ENCODE data around the gene WBP1.
A peak's percentile ranks its signal among the peaks of the same experiment; 100 is the strongest.
"Not testable (repeated sequence)": the region's sequence is repeated elsewhere in the genome, so short reads cannot be mapped to it uniquely, and the experiment has no call there.

WBP1 gene

GRCh38 chr2:74474481-74474880 is 16.2 kb downstream of the WBP1 start:
- peaks cover 15 to 43% (median 26%) of the 10 kb centered on the region in 3 donors for H3K36me3 ChIP-seq

DNA sequence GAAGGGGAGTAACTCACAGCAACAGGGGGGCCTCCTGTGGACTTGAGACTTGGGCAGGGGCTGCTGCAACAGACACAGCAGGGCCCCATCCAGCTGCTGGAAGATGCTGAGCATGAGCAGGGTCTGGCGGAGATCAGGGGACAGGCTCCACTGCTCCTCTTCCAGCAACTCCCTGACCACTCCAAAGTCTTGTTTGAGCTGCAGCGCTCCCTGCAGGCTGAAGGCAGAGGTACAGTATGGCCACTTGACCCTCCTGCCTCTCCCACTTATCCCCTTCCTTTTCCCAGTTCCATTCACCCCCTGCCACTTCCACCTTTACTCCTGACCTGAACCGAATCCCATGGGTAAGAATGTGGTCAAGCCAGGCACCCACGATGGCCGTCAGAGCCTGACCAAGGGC is 16.7 kb downstream of the WBP1 start:
- intact Hi-C loops (cut with DNase I; ENCODE audit: low total_unique reads): no loop called here
- peaks cover 15 to 47% (median 26%) of the 10 kb centered on the region in 3 donors for H3K36me3 ChIP-seq

More at GRCh38 chr2:74474481-74474880, 16.2 kb downstream of the WBP1 start:
- Histone ChIP-seq H3K4me1 (peaks cover 0 to 25% (median 13%) of the 10 kb centered on the region in 4 donors), H3K9me3 (no peaks in the 10 kb centered on the region), H3K27ac (no peak overlapping the region), H3K27me3 (no peaks in the 10 kb centered on the region), H3K4me3 (no peak overlapping the region)
- TF ChIP-seq CTCF (IDR thresholded peaks at IDR 0.05): no peak
- no peak for DNase-seq
- intact Hi-C loops (cut with DNase I; ENCODE audit: low total_unique reads): no loop called here

DNA sequence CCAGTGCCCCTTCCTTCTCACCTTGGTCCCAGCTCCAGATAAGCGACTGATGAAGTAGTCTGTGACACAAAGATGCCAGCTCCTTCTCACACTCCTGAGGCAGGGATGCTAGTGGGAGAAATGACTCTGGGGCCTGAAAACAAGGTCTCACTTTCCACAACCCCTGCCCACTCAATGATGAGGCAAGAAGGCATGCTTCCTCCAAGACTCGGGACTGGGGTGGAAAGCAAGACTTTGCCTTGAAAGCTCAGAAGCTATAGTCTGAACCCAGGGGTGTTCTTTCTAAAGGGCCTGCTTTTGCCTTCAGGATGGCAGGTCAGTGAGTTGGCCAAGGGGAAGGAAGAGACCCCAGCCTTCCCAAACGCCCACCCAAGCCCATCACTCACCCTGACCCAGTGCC is 23.2 kb downstream of the WBP1 start:
- DNase-seq: no peak
- peak overlapping the region; percentile 83 to 95 for H3K27ac ChIP-seq
- no peaks in the 10 kb centered on the region for H3K27me3 ChIP-seq
- H3K36me3 ChIP-seq: peaks cover 10 to 50% (median 26%) of the 10 kb centered on the region in 3 donors
- TF ChIP-seq CTCF (IDR thresholded peaks at IDR 0.05): no peak
- H3K4me3 ChIP-seq: peak overlapping the region; percentile 84 to 86
- peaks cover 0 to 35% (median 26%) of the 10 kb centered on the region in 4 donors for H3K4me1 ChIP-seq
- intact Hi-C loops (cut with DNase I; ENCODE audit: low total_unique reads): loop anchor here (5.0 kb wide), 1 partner anchor 46 kb away; the partner anchor contains the start of genes AUP1, DQX1 and HTRA2
- no peaks in the 10 kb centered on the region for H3K9me3 ChIP-seq

More for the DNA sequence above, 16.7 kb downstream of the WBP1 start:
- no peak overlapping the region for H3K4me3 ChIP-seq
- H3K9me3 ChIP-seq: no peaks in the 10 kb centered on the region
- TF ChIP-seq CTCF (IDR thresholded peaks at IDR 0.05): no peak
- H3K4me1 ChIP-seq: peaks cover 0 to 25% (median 15%) of the 10 kb centered on the region in 4 donors
- H3K27ac ChIP-seq: no peak overlapping the region
- DNase-seq: no peak
- H3K27me3 ChIP-seq: no peaks in the 10 kb centered on the region

DNA sequence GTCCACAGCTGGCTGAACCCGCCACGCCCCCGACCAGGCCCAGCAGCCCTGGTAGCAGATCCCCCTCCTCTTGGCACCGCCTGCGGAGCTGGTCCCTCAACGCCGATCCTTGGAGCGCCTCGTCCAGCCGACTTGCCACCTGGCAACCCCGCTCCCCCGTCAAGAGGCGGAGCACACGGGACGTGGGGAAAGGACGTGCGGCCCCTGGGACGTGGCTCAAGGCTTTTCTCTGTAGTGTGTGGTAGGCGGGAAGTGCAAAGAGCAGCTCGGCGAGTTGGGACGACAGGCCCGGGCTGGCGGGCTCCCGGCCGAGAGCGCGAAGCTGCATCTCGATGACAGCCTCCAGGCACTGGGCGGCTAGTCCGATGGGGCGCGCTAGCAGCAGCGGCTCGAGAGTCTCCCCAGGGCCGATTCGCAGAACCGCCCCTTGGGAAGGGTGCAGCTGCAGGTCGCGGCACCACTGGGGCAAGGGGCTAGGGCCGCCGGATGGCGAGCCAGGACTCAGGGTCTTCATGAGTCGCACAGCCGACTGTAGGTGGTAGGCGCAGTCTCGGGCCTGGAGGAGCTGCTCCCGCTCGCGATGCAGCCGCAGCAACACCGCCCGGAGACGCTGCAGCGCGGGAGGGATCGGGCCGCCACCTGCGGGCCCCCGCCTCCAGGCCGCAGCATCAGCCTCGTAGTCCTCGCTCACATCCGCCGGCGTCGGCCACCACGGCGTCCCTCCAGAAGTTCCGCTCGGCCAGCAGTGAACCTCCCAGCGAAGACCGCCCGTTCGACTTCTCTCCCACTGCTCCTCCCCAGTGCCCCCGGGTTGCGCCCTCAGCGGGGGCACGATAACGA is 23.9 kb downstream of the WBP1 start:
- no peak for TF ChIP-seq CTCF (IDR thresholded peaks at IDR 0.05)
- H3K4me1 ChIP-seq: peaks cover 0 to 35% (median 26%) of the 10 kb centered on the region in 4 donors
- DNase-seq: peak; percentile 67
- no peaks in the 10 kb centered on the region for H3K9me3 ChIP-seq
- intact Hi-C loops (cut with DNase I; ENCODE audit: low total_unique reads): loop anchor here (2.0 to 5.0 kb wide), 2 partner anchors 27 to 45 kb away; partner anchors contain the start of genes AUP1, DQX1, HTRA2 and INO80B
- peak overlapping the region; percentile 83 to 95 for H3K27ac ChIP-seq
- peak overlapping the region; percentile 84 to 86 for H3K4me3 ChIP-seq
- H3K27me3 ChIP-seq: no peaks in the 10 kb centered on the region
- H3K36me3 ChIP-seq: peaks cover 17 to 53% (median 26%) of the 10 kb centered on the region in 3 donors

DNA sequence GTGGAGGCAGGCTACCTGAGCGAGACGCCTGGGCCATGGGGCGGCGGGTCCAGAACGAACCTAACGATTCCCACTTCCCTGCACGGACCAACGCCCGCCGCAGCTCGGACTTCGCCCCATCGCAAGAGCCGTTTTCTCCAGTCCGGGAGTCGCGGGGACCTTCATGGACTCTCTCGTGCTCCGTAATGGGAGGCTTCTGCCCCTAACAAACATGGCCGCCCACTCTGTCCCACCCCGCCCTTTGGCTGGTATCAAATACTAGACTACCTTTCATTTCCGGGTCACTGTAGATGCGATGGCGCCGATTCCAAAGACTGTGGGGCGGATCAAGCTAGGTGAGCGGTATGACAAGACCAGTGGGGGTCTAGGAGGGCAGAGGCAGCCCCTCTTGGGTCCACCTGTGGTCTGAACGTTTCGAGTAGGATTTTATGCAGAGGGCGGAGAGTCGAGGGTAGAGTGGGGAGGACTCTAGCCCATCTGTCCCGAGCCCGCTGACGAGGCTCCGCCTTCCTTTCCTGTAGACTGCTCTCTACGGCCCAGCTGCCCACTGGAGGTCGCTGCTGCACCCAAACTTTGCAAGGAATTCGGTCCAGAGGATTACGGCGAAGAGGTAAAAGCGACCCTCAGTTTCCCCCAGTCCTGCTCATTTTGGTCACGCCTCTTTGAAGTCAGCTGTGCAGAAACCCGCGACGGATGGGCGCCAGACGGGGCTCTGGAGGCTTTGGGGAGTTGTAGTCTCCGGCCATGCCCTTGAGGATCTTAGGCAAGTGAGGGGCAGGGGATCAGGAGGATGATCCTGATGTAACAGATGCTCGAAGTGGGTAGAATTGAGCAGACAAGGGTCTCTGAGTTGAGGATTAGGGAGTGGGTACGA is 24.8 kb downstream of the WBP1 start, which contains the start of the genes CCDC142 and TTC31:
Gene CCDC142, minus strand, starts transcription at position 198 of the 874 bp plus-strand sequence. Its CDS starts 161 bp downstream, at position 37.
Gene TTC31, plus strand, starts transcription at position 281 of the 874 bp plus-strand sequence. Its CDS starts 15 bp downstream, at position 296.
- Histone ChIP-seq H3K9me3 (no peaks in the 10 kb centered on the region), H3K4me3 (peak within 1 kb of the TSS; percentile 84 to 86), H3K27ac (peak within 1 kb of the TSS; percentile 83 to 95), H3K27me3 (no peaks in the 10 kb centered on the region), H3K36me3 (peaks cover 17 to 50% (median 23%) of the 10 kb centered on the region in 3 donors), H3K4me1 (peaks cover 0 to 35% (median 26%) of the 10 kb centered on the region in 4 donors)
- TF ChIP-seq CTCF (IDR thresholded peaks at IDR 0.05): peak; percentile 79 to 88
- intact Hi-C loops (cut with DNase I; ENCODE audit: low total_unique reads): loop anchor here (2.0 to 5.0 kb wide), 2 partner anchors 28 to 44 kb away; partner anchors contain the start of genes AUP1, DQX1, HTRA2 and INO80B
- DNase-seq: peak; percentile 98 to 99

GRCh38 chr2:74483675-74484164 is 25.5 kb downstream of the WBP1 start:
- DNase-seq, H3K9me3 ChIP-seq, H3K27me3 ChIP-seq: not testable (repeated sequence)
- H3K36me3 ChIP-seq: peaks cover 17 to 50% (median 18%) of the 10 kb centered on the region in 3 donors
- peak overlapping the region; percentile 84 to 86 for H3K4me3 ChIP-seq
- intact Hi-C loops (cut with DNase I; ENCODE audit: low total_unique reads): loop anchor here (1.0 to 5.0 kb wide), 3 partner anchors 29 to 104 kb away; partner anchors contain the start of genes AUP1, DQX1, HTRA2 and INO80B
- H3K4me1 ChIP-seq: peaks cover 0 to 35% (median 26%) of the 10 kb centered on the region in 4 donors
- peak overlapping the region; percentile 83 to 95 for H3K27ac ChIP-seq
